Naive thymus-derived CD4-positive, alpha-beta T cell (primary cell): ENCODE measurements around the gene SEMA3C. TPM values are rescaled to one million over a fixed set of nuclear protein-coding genes. Genes with fewer than 3 reads are reported as not detected.

Source experiments
- ATAC-seq: fragments of 150-1000 bp; cut with Tn5 transposase; 2 replicates; pipeline ENCODE4 v1.10.0; 2021; ENCODE audit warnings: mild to moderate bottlenecking, moderate library complexity
- CTCF ChIA-PET: fragments of 350-600 bp; sonication (Branson Sonifier 250); formaldehyde crosslinking; loops from one replicate; lab custom pipeline; 2021; ENCODE audit warnings: antibody characterized with exemption; lab: Charles Lee
- POLR2A ChIA-PET: fragments of 350-600 bp; sonication (Branson Sonifier 250); formaldehyde crosslinking; loops from one replicate; lab custom pipeline; 2021; ENCODE audit warnings: antibody characterized with exemption, inconsistent platforms; lab: Charles Lee
- DNase-seq, 9 donors: peaks; one replicate each; pipeline versions ENCODE4 v3.0.0 to v3.0.0-alpha.2; 2020 to 2022; ENCODE audit warnings: mixed read lengths in 1 of 9
- H3K27ac ChIP-seq: one replicate; pipeline ENCODE4 v1.7.0; 2013; ENCODE audit warnings: mild to moderate bottlenecking, low read depth, low read length, moderate library complexity
- H3K27me3 ChIP-seq, 2 donors: one replicate each; pipeline ENCODE4 v1.7.0; 2013; ENCODE audit warnings: low read length in 2 of 2, mild to moderate bottlenecking in 2 of 2, moderate library complexity in 2 of 2; ENCODE audit not compliant: control insufficient read depth in 2 of 2, insufficient read depth in 2 of 2
- H3K36me3 ChIP-seq, 3 experiments: 1 replicate in 2 of 3; 2 replicates in 1 of 3; pipeline ENCODE4 v1.7.0; 2013; ENCODE audit warnings: low read length in 3 of 3, mild to moderate bottlenecking in 3 of 3, moderate library complexity in 1 of 3; ENCODE audit not compliant: insufficient read depth in 3 of 3, control insufficient read depth in 2 of 3
- H3K4me1 ChIP-seq, 2 donors: one replicate each; pipeline ENCODE4 v1.7.0; 2013; ENCODE audit warnings: low read length in 2 of 2, mild to moderate bottlenecking in 2 of 2, moderate library complexity in 1 of 2; ENCODE audit not compliant: control insufficient read depth in 2 of 2, insufficient read depth in 2 of 2
- H3K4me3 ChIP-seq: 2 replicates; pipeline ENCODE4 v1.7.0; 2013; ENCODE audit warnings: mild to moderate bottlenecking, low read length
- H3K9me3 ChIP-seq, 3 experiments: 1 replicate in 2 of 3; 2 replicates in 1 of 3; pipeline ENCODE4 v1.7.0; 2013; ENCODE audit warnings: low read length in 3 of 3; ENCODE audit not compliant: control insufficient read depth in 2 of 3
- H3K27ac Mint-ChIP-seq, 9 donors: one replicate each; pipeline ENCODE4 v1.8.0; 2020 to 2022; ENCODE audit warnings: mixed read lengths in 9 of 9, mild to moderate bottlenecking in 8 of 9, moderate library complexity in 5 of 9, inconsistent platforms in 2 of 9
- H3K27me3 Mint-ChIP-seq, 5 donors: one replicate each; pipeline ENCODE4 v1.8.0; 2021 to 2022; ENCODE audit warnings: mixed read lengths in 5 of 5, mild to moderate bottlenecking in 1 of 5
- H3K36me3 Mint-ChIP-seq, 5 donors: one replicate each; pipeline ENCODE4 v1.8.0; 2020 to 2022; ENCODE audit warnings: mixed read lengths in 5 of 5, mild to moderate bottlenecking in 3 of 5, inconsistent platforms in 1 of 5
- H3K4me1 Mint-ChIP-seq, 7 donors: one replicate each; pipeline ENCODE4 v1.8.0; 2020 to 2022; ENCODE audit warnings: mixed read lengths in 7 of 7, mild to moderate bottlenecking in 3 of 7, inconsistent platforms in 1 of 7
- H3K4me3 Mint-ChIP-seq, 10 donors: one replicate each; pipeline ENCODE4 v1.8.0; 2020 to 2022; ENCODE audit warnings: mild to moderate bottlenecking in 10 of 10, mixed read lengths in 10 of 10, moderate library complexity in 6 of 10, inconsistent platforms in 2 of 10
- H3K9me3 Mint-ChIP-seq, 11 donors: one replicate each; pipeline ENCODE4 v1.8.0; 2020 to 2022; ENCODE audit warnings: mixed read lengths in 11 of 11, mild to moderate bottlenecking in 4 of 11, inconsistent platforms in 1 of 11, moderate library complexity in 1 of 11
- intact Hi-C, 2 donors: fragments of 100-400 bp; cut with micrococcal nuclease; formaldehyde crosslinking; loops; one replicate each; pipeline ENCODE4 v1.15.1; 2023
- polyA plus RNA-seq, 2 donors: library from polyadenylated mRNA; unstranded; fragments of 300-500 nt; fragmentation: Illumina TruSeq; gene quantifications; one replicate each; pipeline ENCODE4 v1.2.3, GENCODE V29; 2021
- total RNA-seq, 6 experiments: library from RNA in 5 of 6; stranded (reverse) in 5 of 6; gene quantifications; 1 replicate in 5 of 6; 2 replicates in 1 of 6; pipeline ENCODE4 v1.2.3 and lab custom pipeline; 2021 to 2026

Gene SEMA3C
- total and polyA plus RNA-seq, 7 experiments from 2014 or later: 0.35 to 9.4 (median 0.85) TPM; not detected in 3

DNA sequence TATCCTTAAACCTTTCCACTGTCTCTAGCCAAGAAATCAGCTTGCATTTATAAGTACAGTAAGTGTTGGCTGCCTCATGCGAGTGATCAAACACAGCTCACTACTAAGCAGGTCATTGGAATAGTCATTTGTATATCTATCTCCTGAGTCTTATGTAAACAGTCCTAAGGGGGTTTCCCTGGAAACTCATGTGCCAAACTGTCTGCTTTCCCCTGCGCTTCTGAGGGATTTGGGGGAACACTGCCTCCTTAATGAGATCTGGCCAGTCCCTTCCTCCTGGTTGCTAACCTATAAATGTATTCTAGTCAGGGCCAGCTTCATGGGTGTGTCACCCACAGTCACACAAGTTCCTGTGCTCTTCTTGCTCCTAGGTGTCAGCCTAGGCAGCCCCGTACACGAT lies 147.3 kb downstream of the SEMA3C start:
- ChIA-PET POLR2A (no interaction called here), CTCF (no interaction called here)
- Mint-ChIP-seq H3K4me3 (no peak overlapping the region), H3K36me3 (no peaks in the 10 kb centered on the region), H3K27me3 (no peaks in the 10 kb centered on the region), H3K4me1 (peaks cover 0 to 1% (median 0%) of the 10 kb centered on the region in 7 donors), H3K27ac (no peak overlapping the region), H3K9me3 (peaks cover 0 to 7% (median 0%) of the 10 kb centered on the region in 11 donors)
- H3K27ac ChIP-seq: no peak overlapping the region
- intact Hi-C loops: no loop called here
- H3K4me1 ChIP-seq: no peaks in the 10 kb centered on the region
- no peaks in the 10 kb centered on the region for H3K27me3 ChIP-seq
- ATAC-seq (no peak), DNase-seq (no peak)
- no peaks in the 10 kb centered on the region for H3K36me3 ChIP-seq
- no peaks in the 10 kb centered on the region for H3K9me3 ChIP-seq
- no peak overlapping the region for H3K4me3 ChIP-seq

DNA sequence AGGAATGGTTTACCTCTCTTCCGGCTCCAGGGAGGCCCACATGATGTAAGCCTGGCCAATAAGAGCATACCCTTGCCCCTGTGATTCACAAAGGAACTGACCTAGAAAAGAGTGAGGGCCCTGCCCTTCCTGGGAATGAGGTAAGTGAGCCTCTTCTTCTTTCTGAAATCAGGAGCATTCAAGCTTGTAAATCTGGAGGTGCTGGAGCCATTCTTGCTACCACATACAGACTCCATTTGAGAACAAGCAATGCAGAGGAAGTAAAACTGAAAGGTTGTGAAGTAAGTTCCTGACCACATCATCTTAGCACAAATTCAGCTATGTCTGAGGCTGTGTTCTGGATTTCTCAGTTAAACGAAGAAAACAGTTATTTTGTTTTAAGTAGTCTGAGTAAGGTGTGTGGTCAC lies 148.2 kb downstream of the SEMA3C start:
- no peaks in the 10 kb centered on the region for H3K9me3 ChIP-seq
- POLR2A ChIA-PET: no interaction called here
- no peaks in the 10 kb centered on the region for H3K36me3 ChIP-seq
- peak overlapping the region in 1 of 9 donors; percentile 23 for H3K27ac Mint-ChIP-seq
- ATAC-seq (peak; percentile 48), DNase-seq (no peak)
- H3K4me3 ChIP-seq: no peak overlapping the region
- no peaks in the 10 kb centered on the region for H3K27me3 Mint-ChIP-seq
- H3K4me3 Mint-ChIP-seq: no peak overlapping the region
- CTCF ChIA-PET: no interaction called here
- intact Hi-C loops: no loop called here
- peaks cover 0 to 1% (median 0%) of the 10 kb centered on the region in 7 donors for H3K4me1 Mint-ChIP-seq
- peaks cover 0 to 8% (median 0%) of the 10 kb centered on the region in 11 donors for H3K9me3 Mint-ChIP-seq
- no peaks in the 10 kb centered on the region for H3K4me1 ChIP-seq
- no peak overlapping the region for H3K27ac ChIP-seq
- no peaks in the 10 kb centered on the region for H3K36me3 Mint-ChIP-seq
- no peaks in the 10 kb centered on the region for H3K27me3 ChIP-seq

DNA sequence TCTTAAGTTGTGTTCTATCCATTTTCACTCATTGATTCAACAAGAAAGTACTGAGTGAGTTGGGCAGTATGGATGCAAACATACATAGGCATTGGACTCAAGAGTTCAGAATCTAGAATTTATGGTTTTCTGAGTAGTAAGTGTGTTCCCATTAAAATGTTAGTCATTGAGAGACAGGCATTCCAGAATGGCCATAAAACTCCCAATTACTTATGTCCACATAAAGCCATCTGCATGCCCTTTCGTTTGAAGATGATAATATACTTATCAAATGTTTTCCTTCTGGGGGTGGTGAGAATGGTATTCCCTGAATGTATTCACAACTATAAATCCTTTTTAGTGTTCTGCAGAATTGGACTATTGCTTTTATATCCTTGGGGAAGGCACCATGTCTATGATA lies 148.8 kb downstream of the SEMA3C start:
- intact Hi-C loops: no loop called here
- H3K4me1 ChIP-seq: no peaks in the 10 kb centered on the region
- ATAC-seq: no peak
- ChIA-PET POLR2A (no interaction called here), CTCF (no interaction called here)
- DNase-seq: no peak
- peaks cover 0 to 1% (median 0%) of the 10 kb centered on the region in 7 donors for H3K4me1 Mint-ChIP-seq
- no peak overlapping the region for H3K27ac ChIP-seq
- H3K4me3 Mint-ChIP-seq: no peak overlapping the region
- H3K27ac Mint-ChIP-seq: no peak overlapping the region
- H3K27me3 ChIP-seq: no peaks in the 10 kb centered on the region
- no peaks in the 10 kb centered on the region for H3K9me3 ChIP-seq
- no peaks in the 10 kb centered on the region for H3K36me3 Mint-ChIP-seq
- no peak overlapping the region for H3K4me3 ChIP-seq
- H3K27me3 Mint-ChIP-seq: no peaks in the 10 kb centered on the region
- peaks cover 0 to 10% (median 0%) of the 10 kb centered on the region in 11 donors for H3K9me3 Mint-ChIP-seq
- H3K36me3 ChIP-seq: no peaks in the 10 kb centered on the region

DNA sequence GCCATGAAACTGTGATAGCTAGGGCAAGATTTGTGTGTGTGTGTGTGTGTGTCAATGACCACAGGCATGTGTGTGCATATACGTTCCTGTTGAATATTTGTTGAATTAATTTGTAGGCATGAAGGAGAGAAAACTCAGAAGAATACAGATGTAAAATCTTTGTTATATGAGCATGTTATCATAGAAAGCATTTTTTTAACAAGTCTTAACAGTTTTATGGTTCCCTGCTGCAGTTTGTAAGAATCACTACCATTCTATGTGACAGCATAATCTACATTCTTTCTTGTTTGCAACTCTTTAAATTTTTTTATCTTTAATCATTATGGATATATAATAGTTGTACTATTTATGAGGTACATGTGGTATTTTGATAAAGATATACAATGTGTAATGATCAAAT lies 150.1 kb downstream of the SEMA3C start:
- no peaks in the 10 kb centered on the region for H3K4me1 ChIP-seq
- no peaks in the 10 kb centered on the region for H3K36me3 Mint-ChIP-seq
- peaks cover 0 to 10% (median 0%) of the 10 kb centered on the region in 11 donors for H3K9me3 Mint-ChIP-seq
- CTCF ChIA-PET: no interaction called here
- H3K27ac Mint-ChIP-seq: no peak overlapping the region
- no peak overlapping the region for H3K4me3 Mint-ChIP-seq
- no peaks in the 10 kb centered on the region for H3K27me3 Mint-ChIP-seq
- no peak overlapping the region for H3K4me3 ChIP-seq
- peaks cover 0 to 1% (median 0%) of the 10 kb centered on the region in 7 donors for H3K4me1 Mint-ChIP-seq
- POLR2A ChIA-PET: no interaction called here
- intact Hi-C loops: no loop called here
- no peaks in the 10 kb centered on the region for H3K27me3 ChIP-seq
- no peaks in the 10 kb centered on the region for H3K9me3 ChIP-seq
- no peak overlapping the region for H3K27ac ChIP-seq
- no peak for DNase-seq
- no peaks in the 10 kb centered on the region for H3K36me3 ChIP-seq
- ATAC-seq: no peak

DNA sequence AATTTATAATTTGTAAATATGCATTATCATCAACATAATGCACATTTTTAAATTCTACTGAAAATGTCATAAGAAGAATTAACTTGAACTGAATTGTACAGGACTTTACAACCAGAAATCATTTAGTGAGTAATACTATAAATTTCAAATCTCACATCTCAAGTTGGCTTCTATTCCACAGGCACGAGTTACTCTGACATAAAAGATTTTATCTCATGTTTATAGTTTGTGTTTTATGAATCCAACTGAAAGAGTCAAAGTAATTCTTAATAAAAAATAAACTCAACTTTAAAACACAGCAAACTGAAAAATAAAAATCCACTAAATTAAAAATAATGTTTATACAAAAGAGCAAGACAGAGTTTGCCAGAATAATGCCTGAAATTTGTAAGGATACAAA lies 151.2 kb downstream of the SEMA3C start:
- H3K27ac ChIP-seq: no peak overlapping the region
- Mint-ChIP-seq H3K27ac (no peak overlapping the region), H3K36me3 (no peaks in the 10 kb centered on the region), H3K4me3 (no peak overlapping the region), H3K9me3 (peaks cover 0 to 5% (median 0%) of the 10 kb centered on the region in 11 donors), H3K4me1 (peaks cover 0 to 1% (median 0%) of the 10 kb centered on the region in 7 donors), H3K27me3 (no peaks in the 10 kb centered on the region)
- no peaks in the 10 kb centered on the region for H3K36me3 ChIP-seq
- no peaks in the 10 kb centered on the region for H3K9me3 ChIP-seq
- no peaks in the 10 kb centered on the region for H3K27me3 ChIP-seq
- no peak for ATAC-seq
- POLR2A ChIA-PET: no interaction called here
- H3K4me1 ChIP-seq: no peaks in the 10 kb centered on the region
- intact Hi-C loops: no loop called here
- no peak for DNase-seq
- CTCF ChIA-PET: no interaction called here
- no peak overlapping the region for H3K4me3 ChIP-seq

DNA sequence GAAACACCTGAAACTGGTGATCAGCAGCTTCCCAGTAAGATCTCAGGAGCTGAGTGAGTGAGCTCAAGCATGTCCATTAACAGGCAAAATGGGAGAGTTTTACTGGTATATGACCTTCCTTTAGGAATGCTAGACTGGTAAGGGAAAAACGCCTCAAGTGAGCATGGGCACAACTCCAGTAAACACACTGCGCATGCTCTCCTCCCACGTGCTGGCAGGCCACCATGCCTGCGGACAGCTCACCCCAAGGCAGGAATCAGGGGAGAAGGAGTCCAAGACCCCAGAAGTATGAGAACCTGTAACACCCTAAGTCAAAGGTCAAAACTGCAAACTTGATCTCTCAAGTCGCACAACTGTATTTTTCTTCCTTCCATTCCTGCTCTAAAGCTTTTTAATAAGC lies 152.1 kb downstream of the SEMA3C start:
- ChIA-PET CTCF (no interaction called here), POLR2A (no interaction called here)
- Mint-ChIP-seq H3K4me3 (no peak overlapping the region), H3K9me3 (peaks cover 0 to 5% (median 0%) of the 10 kb centered on the region in 11 donors), H3K27me3 (no peaks in the 10 kb centered on the region), H3K4me1 (peaks cover 0 to 1% (median 0%) of the 10 kb centered on the region in 7 donors), H3K36me3 (no peaks in the 10 kb centered on the region), H3K27ac (no peak overlapping the region)
- DNase-seq: no peak
- no peaks in the 10 kb centered on the region for H3K36me3 ChIP-seq
- intact Hi-C loops: no loop called here
- H3K9me3 ChIP-seq: no peaks in the 10 kb centered on the region
- no peak overlapping the region for H3K27ac ChIP-seq
- ATAC-seq: no peak
- H3K27me3 ChIP-seq: no peaks in the 10 kb centered on the region
- no peaks in the 10 kb centered on the region for H3K4me1 ChIP-seq
- no peak overlapping the region for H3K4me3 ChIP-seq

DNA sequence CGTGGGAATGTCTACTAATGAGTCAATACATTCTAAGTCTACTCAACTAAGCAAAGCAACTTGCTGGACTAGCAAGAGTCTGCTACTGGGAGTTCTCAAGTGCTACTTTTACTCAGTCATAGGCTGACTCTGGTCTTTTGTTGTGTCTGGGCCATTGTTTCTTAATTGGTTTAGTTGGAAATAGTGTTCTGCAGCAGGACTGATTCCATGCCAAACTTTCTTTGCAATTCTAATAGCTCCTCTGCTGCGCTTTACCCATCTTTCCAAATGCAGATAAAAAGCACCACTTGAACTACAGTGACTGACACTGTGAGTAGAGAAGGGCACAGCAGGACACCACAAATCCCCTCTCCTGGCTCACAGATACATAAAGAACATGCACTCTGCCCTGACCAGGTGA lies 154.7 kb downstream of the SEMA3C start:
- H3K36me3 Mint-ChIP-seq: no peaks in the 10 kb centered on the region
- Histone ChIP-seq H3K4me3 (no peak overlapping the region), H3K4me1 (no peaks in the 10 kb centered on the region), H3K9me3 (no peaks in the 10 kb centered on the region), H3K36me3 (no peaks in the 10 kb centered on the region), H3K27me3 (no peaks in the 10 kb centered on the region), H3K27ac (no peak overlapping the region)
- H3K27me3 Mint-ChIP-seq: no peaks in the 10 kb centered on the region
- POLR2A ChIA-PET: no interaction called here
- ATAC-seq: no peak
- no peak overlapping the region for H3K4me3 Mint-ChIP-seq
- no peak for DNase-seq
- no peak overlapping the region for H3K27ac Mint-ChIP-seq
- H3K4me1 Mint-ChIP-seq: no peaks in the 10 kb centered on the region
- CTCF ChIA-PET: no interaction called here
- peaks cover 0 to 5% (median 0%) of the 10 kb centered on the region in 11 donors for H3K9me3 Mint-ChIP-seq
- intact Hi-C loops: no loop called here
